Measurements from ENCODE around the gene CALR3.

Gene CALR3

DNA sequence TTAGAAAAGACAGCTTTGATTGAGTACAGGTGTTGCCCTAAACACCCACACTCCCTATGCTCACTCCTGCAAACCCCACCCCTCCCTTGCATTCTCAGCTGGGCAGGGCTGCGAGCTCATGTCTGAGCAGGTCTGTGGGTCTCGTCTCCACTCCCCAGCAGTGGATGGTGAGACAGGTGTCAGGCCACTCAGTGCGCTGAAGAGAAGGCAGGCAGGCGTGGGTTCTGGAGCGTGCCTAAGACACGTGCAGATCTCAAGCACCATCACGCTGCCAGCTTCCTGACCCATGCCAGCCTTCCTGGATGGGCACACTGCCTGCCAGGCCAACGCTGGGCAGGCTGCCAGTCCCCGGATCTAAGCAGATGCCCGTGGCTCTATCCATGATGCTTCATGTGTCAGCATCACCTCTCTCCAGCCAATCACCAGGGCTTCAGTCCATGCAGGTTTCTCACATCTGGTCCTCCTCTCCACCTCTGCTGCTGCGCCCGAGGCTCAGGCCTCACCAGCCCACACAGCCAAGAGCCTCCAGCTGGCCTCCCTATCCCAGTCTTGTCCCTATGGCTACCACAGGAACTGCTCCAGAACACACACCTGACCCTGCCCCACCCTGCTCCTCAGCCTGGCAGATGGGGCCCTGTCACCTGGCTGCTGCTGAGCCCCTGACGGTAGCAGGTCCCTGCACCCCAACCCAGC lies 66.8 kb downstream of the CALR3 start:
- no peak for DNase-seq (ENCODE audit: low read depth in 3 of 3)

All from stimulated activated CD4-positive, alpha-beta T cell treated with anti-CD3 and anti-CD28 coated beads, TNF-alpha, amount 100 ng/mL, for 4 hours (primary cell).